ENCODE data around the gene OPA1.

The OPA1 gene

DNA sequence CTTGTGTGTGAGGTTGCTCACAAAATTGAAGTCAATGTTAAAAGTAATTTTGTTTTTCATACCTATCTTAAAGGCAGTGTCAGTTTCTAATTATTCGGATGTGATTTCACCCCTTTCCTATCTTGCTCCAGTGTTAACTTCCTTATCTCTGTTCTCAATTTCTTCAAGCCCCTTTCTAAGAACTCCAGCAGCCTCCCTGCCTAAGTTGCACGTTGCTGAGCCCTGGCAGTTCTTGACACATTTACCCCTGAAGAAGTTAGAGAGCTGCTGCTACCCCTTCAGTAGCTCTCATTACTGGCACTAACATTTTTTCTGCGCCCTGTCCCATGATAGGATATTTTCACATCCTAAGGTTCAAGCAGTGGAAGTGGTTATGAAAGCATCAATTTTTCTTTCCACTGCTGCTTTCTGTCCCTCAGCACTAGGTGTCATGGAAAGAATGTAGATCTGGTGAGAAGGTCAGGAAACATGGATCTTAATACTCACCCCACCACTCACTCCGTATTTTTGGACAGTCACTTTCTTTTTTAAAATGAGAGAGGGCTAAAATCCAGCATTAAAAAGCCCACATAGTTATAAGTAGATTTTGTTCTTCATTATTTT, 62.9 kb downstream of the OPA1 start:
- no peak for DNase-seq

- DNase-seq = no peak
Observed at GRCh38 chr3:193656445-193656844, 63.4 kb downstream of the OPA1 start.

DNA sequence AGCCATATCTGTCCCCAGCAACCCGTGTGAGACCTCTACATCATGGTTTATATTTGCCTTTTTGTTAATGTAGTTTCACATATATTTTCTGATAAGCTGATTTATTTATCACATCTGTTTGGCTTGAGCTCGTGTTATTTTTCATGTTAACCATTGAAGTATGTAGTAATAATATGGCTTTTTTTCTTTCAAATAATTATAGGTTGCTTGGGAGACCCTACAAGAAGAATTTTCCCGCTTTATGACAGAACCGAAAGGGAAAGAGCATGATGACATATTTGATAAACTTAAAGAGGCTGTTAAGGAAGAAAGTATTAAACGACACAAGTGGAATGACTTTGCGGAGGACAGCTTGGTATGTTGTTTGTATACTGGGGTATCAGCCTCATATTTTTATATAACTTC, 63.9 kb downstream of the OPA1 start:
- DNase-seq = no peak

GRCh38 chr3:193660171-193660570, 67.2 kb downstream of the OPA1 start:
- no peak for DNase-seq

DNA sequence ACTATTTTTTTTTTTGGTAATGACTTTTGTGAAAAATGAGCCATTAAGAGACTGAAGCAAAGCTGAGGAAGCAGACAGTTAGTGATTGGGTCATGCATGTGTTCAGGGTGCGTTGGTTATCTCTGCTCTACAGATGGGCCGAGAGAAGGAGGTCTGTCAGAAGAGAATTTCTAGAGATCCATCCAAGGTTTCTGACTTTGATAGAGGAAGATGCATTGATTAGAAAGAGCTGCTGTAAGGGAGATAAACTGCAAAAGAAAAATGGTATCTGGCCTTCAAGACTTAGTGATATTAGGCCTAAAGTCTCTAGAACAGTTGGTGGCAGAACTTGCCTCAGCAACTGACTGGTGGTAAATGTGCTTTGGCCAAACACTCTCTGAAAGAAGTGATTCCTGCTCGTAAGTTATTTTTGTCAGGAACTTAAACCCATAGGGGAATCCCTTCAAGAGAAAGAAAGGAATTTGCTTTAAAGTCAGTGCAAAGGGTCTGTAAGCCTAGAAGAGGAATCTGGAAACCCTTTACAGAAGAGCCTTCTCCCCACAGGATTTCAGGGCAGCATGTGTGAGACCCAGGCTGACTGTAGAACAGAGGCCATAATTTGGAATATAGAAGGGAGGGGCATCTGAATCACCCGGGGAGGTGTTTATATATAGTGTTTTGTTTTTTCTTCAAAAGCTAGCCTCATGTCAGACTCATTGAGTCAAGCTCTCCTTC, 67.8 kb downstream of the OPA1 start:
- DNase-seq = no peak

DNA sequence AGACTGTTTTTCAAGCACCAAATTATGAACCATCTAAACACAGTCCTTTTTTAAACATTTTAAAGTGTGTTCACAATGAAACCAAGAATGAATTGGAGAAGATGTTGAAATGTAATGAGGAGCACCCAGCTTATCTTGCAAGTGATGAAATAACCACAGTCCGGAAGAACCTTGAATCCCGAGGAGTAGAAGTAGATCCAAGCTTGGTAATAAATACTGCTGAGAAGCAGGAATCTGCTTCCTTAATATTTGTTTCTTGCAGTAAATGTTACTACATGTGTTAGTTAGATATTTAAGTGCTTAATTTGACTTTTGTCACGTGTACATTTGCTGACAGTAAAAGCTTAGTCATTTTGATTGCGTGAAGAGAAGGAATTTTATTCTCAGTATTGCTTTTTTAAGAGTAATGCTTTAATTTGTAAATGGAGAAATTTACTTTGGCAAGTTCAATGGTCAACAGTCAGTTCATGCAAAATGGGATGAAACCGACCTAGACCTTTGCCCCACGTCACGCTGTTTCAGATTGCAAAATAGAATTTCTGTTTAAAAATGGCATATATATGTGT, 69.8 kb downstream of the OPA1 start:
- DNase-seq = no peak

DNA sequence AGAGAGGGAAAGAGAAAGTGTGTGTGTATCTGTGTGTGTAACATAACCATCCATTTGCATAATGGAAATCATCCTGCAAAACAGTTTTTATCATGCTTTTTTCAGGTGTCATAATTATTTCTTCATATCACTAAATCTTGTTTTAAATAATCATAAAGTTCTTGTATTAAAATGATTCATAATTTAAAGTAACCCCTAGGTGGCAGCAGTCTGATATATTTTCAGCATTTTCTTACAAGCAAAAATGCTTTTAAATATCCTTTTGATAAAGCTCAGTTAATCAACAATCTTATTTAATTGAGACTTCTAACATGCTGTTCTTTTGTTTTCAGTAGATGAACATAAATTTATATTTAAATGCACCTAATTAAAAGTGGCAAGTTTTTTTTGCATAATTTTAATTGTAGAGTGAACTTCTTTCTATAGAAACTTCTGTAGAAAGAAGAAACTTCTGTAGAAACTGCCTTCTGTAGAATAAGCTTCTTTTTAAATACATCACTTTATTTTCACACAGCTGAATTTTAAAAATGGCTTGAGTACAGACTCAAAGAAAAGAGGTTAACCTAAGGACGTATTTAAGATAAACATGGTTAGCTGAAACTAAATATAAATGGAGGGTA, 72.5 kb downstream of the OPA1 start:
- no peak for DNase-seq

DNA sequence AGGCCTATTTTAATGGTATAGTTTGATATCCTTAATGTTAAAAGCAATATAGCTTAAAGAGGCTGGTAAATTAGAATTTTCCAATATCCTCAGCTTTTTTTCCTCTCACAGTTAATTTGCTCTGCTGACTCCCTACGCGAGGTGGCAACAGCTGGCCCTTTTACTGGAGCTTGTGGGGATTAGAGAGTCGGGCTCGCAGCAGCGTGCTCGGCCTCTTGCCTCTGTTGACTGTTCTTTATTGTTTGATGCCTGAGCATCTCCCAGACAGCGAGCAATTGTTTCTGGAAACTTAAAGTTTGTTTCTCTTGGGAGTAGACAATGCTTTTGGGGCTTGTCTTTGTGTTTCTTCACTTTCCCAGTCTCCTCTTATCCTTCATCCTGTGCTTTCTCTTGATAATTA, 80.8 kb downstream of the OPA1 start:
- DNase-seq = no peak

DNA sequence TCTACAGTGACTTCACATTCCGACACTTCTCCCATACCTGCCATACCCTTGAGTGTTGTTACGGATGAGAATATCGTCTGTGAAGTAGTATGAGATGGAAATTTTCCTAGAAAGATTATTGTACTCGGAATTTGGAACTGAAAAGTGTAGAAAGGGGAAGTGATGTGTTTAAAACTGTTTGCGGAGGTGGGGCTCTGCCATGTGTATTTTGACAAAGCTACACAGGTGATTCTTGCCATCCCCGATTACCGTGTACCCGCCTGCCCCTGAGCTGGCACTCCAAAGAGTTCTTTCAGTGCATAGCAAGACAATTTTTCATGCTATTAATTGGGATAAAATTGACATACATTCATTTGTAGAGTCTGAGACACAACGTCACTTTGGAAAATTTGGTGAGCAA, 81.7 kb downstream of the OPA1 start:
- no peak for DNase-seq

DNA sequence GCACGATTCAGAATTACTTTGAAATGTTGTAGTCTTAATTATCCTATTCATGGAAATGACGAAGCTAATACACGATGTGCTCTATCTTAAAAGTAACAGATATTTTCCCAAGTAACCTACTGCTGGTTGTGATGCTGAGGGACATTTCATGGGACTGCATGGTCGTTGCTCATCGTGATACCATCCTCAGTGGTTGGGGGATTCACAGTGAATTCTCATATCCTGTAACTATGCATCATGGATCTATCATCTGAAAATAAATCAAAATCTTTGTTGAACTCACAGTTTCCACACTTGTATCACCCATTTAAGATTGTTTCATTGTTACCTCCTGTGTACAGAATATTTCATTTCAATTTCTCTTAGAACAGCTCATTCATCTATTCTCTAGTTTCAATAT, 84.7 kb downstream of the OPA1 start:
- DNase-seq = no peak

DNA sequence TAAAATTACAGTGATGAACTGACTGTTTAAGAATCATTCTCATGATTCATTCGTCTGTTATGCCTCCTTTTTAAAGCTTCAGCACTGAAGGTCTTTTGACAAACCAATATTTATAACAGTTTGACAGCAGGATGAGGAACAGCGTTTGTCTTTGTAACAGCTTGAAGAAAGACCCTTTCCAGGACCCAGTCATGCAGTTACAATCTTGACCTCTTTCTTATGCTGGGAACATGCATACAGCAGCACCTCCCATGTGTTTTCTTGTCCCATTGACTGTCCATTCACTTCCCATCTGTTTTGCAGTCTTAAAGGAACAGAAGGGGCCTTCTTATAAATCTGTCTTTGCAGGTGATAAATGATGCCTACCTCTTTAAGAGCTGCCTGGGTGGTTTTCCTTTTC, 87.2 kb downstream of the OPA1 start:
- no peak for DNase-seq

DNA sequence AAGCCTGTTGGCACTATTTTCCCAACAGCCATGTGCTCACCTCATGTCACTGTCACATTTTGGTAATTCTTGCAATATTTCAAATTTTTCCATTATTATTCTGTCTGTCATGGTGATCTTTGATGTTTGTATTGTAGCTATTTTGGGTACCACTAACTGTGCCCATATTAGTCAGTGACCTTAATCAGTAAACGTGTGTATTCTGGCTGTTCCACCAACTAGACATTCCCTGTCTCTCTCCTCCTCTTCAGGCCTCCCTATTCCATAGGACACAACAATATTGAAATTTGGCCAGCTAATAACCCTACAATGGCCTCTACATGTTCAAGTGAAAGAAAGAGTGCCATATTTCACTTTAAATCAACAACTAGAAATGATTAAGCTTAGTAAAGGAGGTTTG, 88.6 kb downstream of the OPA1 start:
- no peak for DNase-seq

DNA sequence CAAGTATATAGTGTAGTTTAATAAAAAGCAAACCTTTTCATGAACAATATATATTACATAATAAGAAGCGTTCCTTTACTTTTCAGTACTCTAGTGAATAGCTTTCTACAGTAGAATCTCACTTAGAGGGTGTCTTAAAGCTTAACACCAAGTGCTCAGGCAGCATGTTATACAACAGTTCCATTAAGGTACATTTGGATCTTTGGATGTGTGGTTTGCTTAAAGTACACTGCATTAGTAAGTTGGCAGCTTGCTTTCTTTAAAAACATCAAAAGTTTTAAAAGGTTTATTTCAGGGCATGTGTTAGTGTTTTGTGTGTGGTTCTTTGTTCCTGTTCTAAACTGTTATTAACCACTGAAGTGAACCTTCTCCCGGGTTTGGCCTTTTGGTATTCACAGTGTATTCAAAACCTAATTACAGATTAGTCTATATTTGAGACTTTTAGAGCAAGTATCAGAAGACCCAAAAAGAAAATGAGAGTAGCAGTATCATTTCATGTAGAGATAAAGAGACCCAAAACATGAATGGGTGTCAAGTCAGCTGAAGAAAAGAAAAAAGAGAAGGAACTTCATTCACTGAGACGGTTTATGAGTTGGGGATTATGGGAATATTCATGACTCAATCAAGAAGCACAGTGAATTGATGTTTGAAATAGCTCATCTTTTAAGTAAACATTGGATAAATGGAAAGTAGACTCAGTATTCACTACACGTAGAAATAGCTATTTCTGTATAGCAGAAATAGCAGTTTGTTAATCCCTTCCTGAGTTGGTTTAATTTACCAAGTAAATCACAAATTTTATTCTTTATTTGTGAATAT, 93.9 kb downstream of the OPA1 start:
- no peak for DNase-seq

DNA sequence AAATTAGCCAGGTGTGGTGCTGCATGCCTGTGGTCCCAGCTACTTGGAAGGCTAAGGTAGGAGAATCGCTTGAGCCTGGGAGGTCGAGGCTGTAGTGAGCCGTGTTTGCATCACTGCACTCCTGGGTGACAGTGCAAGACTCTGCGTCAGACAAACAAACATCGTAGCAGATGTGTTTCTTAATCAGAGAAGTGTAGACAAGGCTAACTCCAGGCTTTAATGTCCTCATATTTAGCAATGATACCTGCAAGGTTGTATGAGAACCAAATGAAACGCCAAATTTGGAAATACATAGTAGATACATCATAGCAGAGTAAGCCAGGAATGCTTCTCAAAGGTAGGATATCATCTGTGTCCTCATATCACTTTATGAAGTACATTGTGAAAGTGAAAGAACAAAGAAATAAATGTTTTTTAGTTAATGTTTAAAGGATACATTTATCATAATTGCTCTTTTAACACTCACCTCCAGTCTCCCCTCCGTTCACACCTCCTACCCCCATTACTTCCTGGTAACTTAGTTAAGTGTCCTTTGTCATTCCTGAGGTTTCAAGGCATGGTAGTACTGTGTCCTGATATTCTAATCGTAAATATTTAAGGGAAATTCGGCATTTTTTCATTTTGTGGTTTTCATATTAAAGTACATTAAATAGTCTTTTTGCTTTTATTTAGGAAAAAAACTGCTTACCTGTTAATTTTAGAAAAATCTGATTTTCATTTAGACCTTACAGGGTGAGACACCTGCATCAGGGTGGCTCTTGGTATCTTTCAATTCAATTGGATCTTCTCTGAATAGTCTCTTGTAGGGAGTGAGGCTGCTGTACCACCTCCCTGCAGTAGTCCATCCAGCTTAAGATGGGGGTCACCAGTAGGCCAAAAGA, 96.1 kb downstream of the OPA1 start:
- DNase-seq = no peak

GRCh38 chr3:193693774-193694173, 100.8 kb downstream of the OPA1 start:
- no peak for DNase-seq

GRCh38 chr3:193701953-193702635, 109.1 kb downstream of the OPA1 start:
- no peak for DNase-seq

DNA sequence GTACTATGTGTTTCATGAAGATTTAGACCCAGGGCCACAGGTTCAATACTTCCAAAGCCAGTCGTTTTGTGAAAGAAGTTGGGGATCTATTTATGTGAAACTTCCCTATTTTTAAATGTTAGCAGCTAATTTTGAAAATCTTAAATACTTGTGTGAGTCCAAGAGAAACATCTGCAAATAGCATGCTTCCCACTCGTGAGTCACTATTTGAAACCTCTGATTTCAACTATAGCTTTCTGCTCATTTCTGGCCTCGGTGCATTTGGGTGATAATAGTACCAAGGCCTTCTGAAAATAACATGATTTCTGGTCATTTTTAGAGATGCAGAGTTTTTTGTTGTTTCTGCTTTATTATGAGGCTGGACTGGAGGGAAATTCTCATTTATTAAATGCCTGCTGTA, 110.0 kb downstream of the OPA1 start:
- DNase-seq = no peak

DNA sequence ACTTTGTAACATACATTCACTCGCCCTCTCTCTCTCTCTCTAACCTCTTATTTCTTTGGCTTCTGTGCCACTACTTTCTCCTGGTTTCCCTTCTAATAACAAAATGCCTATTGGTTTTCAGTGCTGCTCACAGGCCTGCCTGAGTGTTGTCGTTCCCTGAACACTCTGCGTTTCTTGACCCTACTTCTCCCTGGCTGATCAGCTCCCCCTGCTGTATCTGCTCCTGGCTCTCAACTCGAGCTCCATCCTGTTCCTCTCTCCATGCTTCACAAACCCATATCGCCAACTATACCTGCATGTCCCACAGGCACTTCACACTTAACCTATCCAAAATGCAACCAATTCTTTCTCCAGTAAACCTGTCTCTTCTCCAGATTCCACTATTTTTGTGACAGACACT, 111.4 kb downstream of the OPA1 start:
- no peak for DNase-seq

DNA sequence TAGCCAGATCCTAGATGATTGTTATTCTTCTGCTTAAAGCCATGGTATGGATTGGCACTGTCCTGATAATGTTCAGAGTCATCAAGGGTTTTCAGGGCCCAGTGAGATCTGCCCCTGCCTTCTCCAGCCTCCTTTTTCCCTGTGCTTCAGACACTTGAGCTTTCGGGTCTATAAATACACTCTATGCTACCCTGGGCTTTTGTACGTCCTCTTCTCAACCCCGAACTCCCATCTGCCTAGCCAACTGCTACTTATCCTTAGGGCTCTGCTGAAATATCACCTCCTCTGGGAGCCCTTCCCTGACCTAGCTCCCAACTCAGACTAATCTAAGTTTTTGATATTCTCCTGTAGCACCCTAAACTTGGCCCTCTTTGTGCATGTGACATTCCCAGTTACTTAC, 115.3 kb downstream of the OPA1 start:
- DNase-seq = no peak

- DNase-seq = no peak
Observed at GRCh38 chr3:193710286-193711165, 117.5 kb downstream of the OPA1 start.

DNA sequence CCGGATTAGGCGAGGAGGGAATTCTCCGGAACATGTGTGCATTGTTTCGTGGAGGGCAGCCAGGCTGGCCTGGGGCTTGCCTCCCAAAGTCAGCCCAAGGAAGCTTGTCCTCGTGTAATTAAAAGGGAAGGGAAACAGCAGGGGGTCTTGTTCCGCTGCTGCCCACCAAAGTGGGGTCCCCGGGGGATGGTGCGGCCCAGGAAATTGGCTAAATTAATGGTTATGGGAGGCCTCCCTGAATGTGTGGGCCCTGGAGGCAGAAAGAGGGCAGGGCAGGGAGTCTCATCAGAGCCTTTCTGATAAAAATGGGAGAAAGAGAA, 118.1 kb downstream of the OPA1 start:
- no peak for DNase-seq
